ENCODE results near the gene PRKCH. TPM values are rescaled to one million over a fixed set of nuclear protein-coding genes. Genes with fewer than 3 reads are reported as not detected.

Gene PRKCH
- total RNA-seq, 2 donors from 2014 or later, result 24.6 to 73.6 TPM

GRCh38 chr14:61477712-61478462 is 156.5 kb downstream of the PRKCH start:
- H3K9me3 ChIP-seq, result no peaks in the 10 kb centered on the region
- TF ChIP-seq CTCF (IDR thresholded peaks at IDR 0.05), result no peak
- DNase-seq (ENCODE audit: low spot score) (no peak), ATAC-seq (ENCODE audit: insufficient number of reproducible peaks, low FRiP score, low read depth) (peak; percentile 65)
- no peaks in the 10 kb centered on the region for H3K27me3 ChIP-seq (replicated peaks; ENCODE audit: insufficient read depth)
- H3K4me1 ChIP-seq (ENCODE audit: control insufficient read depth in 1 of 2, low read depth in 2 of 2), result peaks cover 31 to 50% of the 10 kb centered on the region in 2 donors
- H3K4me3 ChIP-seq, result peak overlapping the region; percentile 32
- peak overlapping the region; percentile 77 to 80 for H3K27ac ChIP-seq
- no peaks in the 10 kb centered on the region for H3K36me3 ChIP-seq

DNA sequence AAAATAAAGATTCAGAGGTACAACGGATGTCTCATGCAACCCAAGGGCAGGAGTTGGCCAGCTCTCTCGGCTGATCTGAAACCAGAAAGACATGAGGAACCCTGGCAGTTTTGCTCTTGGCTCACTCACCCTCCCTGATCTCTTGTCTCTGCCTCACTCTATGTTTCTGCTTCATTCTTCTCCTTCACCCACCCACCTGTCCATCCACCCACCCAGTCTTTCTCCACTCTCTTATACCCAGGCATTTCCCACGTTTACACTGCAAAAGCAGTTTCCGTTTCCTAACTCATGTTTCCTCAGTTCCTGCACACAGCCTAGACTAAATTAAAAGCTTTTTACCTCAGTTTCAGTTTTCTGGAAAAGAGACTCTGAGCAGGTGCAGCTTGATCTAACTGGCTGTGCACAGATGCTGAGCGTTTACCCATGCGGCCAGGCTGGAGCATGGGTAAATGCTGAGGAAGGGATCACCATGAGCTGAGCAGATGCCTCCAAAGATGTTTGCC is 157.6 kb downstream of the PRKCH start:
- Histone ChIP-seq H3K4me1 (ENCODE audit: control insufficient read depth in 1 of 2, low read depth in 2 of 2) (peaks cover 30 to 46% of the 10 kb centered on the region in 2 donors), H3K27me3 (replicated peaks; ENCODE audit: insufficient read depth) (no peaks in the 10 kb centered on the region), H3K4me3 (no peak overlapping the region), H3K27ac (peak overlapping the region; percentile 14 to 77), H3K9me3 (no peaks in the 10 kb centered on the region), H3K36me3 (no peaks in the 10 kb centered on the region)
- no peak for DNase-seq (ENCODE audit: low spot score)
- TF ChIP-seq CTCF (IDR thresholded peaks at IDR 0.05), result no peak
- ATAC-seq (ENCODE audit: insufficient number of reproducible peaks, low FRiP score, low read depth), result no peak

GRCh38 chr14:61479746-61480502 is 158.5 kb downstream of the PRKCH start:
- peaks cover 30 to 46% of the 10 kb centered on the region in 2 donors for H3K4me1 ChIP-seq (ENCODE audit: control insufficient read depth in 1 of 2, low read depth in 2 of 2)

GRCh38 chr14:61480704-61481285 is 159.4 kb downstream of the PRKCH start:
- Histone ChIP-seq H3K27ac (no peak overlapping the region), H3K4me3 (no peak overlapping the region), H3K27me3 (replicated peaks; ENCODE audit: insufficient read depth) (no peaks in the 10 kb centered on the region), H3K9me3 (no peaks in the 10 kb centered on the region), H3K4me1 (ENCODE audit: control insufficient read depth in 1 of 2, low read depth in 2 of 2) (peaks cover 26 to 42% of the 10 kb centered on the region in 2 donors), H3K36me3 (no peaks in the 10 kb centered on the region)
- ATAC-seq (ENCODE audit: insufficient number of reproducible peaks, low FRiP score, low read depth), result no peak
- no peak for TF ChIP-seq CTCF (IDR thresholded peaks at IDR 0.05)
- DNase-seq (ENCODE audit: low spot score), result no peak

More at GRCh38 chr14:61479746-61480502, 158.5 kb downstream of the PRKCH start:
- Histone ChIP-seq H3K27ac (peak overlapping the region in 1 of 2 donors; percentile 77), H3K27me3 (replicated peaks; ENCODE audit: insufficient read depth) (no peaks in the 10 kb centered on the region), H3K9me3 (no peaks in the 10 kb centered on the region), H3K36me3 (no peaks in the 10 kb centered on the region), H3K4me3 (no peak overlapping the region)
- ATAC-seq (ENCODE audit: insufficient number of reproducible peaks, low FRiP score, low read depth) (no peak), DNase-seq (ENCODE audit: low spot score) (no peak)
- no peak for TF ChIP-seq CTCF (IDR thresholded peaks at IDR 0.05)

GRCh38 chr14:61481701-61482100 is 160.3 kb downstream of the PRKCH start:
- DNase-seq (ENCODE audit: low spot score) (no peak), ATAC-seq (ENCODE audit: insufficient number of reproducible peaks, low FRiP score, low read depth) (no peak)

More at GRCh38 chr14:61481701-61482100, 160.3 kb downstream of the PRKCH start:
- H3K27ac ChIP-seq, result no peak overlapping the region
- H3K27me3 ChIP-seq (replicated peaks; ENCODE audit: insufficient read depth), result no peaks in the 10 kb centered on the region
- no peak overlapping the region for H3K4me3 ChIP-seq
- no peaks in the 10 kb centered on the region for H3K36me3 ChIP-seq
- peaks cover 17 to 34% of the 10 kb centered on the region in 2 donors for H3K4me1 ChIP-seq (ENCODE audit: control insufficient read depth in 1 of 2, low read depth in 2 of 2)
- H3K9me3 ChIP-seq, result no peaks in the 10 kb centered on the region
- TF ChIP-seq CTCF (IDR thresholded peaks at IDR 0.05), result no peak

Measured in thoracic aorta (tissue), 2 donors.